GM19043 (cell line): ENCODE results near the gene POFUT2.

ENCODE experiments used
- ATAC-seq: cut with Tn5 transposase; IDR thresholded peaks from one replicate; pipeline ENCODE4 v1.9.1; 2021; ENCODE audit warnings: low read depth; ENCODE audit not compliant: unreplicated experiment

The POFUT2 gene

DNA sequence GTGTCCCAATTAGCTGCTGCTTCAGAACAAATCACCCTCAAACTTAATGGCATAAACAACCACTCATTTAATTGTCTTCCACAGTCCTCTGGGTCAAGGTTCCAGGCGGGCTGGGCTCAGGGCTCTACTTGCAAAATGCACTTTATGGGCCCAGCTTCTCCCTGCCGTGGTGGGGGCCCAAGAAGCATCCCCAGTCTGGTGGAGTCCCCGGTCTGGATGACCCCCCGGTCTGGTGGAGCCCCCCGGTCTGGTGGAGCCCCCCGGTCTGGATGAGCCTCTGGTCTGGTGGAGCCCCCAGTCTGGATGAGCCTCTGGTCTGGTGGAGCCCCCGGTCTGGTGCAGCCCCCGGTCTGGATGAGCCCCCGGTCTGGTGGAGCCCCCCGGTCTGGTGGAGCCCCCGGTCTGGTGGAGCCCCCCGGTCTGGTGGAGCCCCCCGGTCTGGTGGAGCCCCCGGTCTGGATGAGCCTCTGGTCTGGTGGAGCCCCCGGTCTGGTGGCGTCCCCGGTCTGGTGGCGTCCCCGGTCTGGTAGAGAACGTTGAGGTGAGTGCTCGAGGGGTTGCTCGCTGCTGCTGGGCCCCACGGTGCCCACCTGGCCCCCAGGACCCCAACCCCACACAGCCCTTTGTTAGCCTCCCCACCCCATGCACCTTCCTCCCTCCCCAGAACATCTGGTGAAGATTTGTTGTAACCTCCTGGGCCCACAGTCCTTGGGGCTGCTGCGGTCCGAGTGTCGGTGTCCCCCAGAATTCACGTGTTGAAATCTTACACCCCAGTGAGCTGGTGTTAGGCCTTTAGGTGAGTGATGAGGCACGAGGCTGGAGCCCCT is 33.8 kb downstream of the POFUT2 start:
- no peak for ATAC-seq

DNA sequence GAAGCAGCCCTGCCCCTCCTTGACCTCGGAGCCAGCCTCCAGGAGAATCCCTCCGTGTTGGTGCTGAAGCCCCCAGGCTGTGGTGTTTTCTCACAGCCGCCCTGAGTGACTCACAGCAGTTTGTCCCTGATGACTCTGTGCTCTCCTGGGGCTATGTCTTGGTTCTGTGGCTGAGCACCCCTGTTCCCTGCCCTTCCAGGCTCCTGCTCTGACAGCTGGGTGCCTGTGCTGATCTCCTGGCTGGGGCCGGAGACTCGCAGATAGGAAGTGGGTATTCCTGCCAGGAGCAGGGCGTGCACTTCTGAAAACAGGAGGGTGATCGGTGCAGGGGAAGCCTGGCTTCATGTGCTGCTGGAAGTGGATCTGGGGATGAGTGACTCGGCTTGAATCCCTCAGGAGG is 34.5 kb downstream of the POFUT2 start:
- ATAC-seq: no peak

DNA sequence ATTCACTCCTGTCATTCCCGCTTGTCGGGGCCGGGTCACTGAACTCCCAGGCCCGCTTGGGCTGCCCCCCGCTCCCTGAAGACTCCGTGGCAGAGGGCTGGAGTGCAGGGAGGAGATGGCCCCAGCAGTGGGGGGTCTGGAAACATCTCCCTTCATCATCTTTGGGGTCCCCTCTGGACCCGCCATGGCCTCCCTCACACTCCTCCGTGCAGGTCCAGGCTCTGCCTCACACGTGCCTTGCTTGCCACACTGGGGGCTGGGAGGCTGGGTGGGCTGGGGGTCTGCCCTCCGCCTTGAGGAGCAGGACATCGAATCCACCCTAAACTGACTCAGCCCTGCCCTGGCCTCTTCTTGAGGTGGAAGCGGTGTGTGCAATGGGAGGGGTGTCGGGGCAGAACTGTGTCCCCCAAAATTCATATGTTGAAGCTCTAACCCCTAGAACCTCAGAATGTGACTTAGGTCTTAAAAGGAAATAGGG is 35.2 kb downstream of the POFUT2 start:
- no peak for ATAC-seq

DNA sequence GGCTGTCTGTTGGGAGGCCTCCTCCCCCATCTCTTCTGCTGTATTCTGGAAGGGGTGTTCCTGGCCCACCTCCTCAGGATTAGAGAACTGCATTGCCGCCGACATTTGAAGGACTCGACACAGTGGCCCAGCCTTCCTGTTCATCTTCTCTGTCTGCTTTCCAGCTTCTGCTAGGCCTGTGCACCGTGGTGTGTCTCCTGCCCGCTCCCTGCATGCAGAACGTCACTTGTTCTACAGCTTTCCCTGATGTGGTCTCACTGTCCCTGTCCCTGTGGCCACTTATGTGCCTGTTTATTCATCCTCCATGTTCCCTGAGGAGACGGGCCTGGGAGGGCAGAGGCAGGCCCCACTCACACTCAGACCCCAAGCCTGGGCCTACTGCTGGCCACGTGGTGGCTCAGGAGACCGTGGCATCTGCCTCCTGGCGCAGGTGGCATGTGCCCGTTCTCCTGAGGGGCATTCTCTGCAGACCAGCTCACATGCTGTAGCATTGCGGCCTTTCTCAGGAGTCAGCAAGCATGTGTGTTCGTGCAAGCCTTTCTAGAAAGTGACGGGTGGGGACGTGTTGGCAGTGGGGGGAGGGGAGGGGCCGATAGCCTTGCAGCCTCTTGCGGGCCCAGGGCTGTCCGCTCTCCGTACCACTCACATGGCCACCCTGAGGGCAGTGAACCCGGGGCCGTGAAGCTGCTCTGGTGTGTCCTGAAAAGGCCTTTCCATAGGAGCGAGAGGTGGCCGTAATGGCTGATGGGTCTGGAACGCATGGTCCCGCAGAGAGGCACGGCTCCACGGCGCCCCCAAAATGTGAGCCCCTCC is 35.9 kb downstream of the POFUT2 start:
- ATAC-seq: no peak

DNA sequence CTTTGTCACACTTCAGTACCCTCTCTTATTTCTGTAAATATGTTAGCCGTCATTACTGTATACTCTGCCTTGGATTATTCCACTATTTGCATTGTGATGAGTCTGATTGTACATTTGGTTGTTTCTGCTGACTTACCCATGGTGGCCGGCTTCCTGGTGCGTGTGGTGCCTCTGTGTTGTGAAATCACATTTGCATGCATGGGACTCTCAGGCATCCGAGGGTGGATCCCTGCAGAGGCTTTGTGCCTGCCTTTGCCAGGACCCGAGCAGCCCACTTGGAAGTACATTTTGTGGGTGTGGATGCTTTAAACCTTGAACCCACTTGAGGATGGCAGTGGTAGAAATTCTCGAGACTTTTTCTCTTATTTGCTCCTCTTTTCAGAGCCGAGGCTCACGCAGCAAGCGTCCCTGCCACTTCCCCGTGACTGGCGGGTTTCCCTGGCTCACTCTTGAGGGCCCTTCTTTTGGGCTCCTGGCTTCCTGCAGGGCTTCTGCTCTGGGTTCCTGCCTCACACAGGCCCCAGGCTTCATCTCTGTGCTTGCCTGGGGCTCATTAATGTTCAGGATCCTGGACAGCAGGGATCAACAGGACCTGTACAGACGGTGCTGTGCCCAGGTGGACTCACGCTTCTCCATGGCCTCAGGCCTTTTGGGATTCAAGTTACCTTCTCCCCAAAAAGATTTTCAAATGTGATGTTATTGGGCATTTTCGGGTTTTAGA is 36.6 kb downstream of the POFUT2 start:
- no peak for ATAC-seq

DNA sequence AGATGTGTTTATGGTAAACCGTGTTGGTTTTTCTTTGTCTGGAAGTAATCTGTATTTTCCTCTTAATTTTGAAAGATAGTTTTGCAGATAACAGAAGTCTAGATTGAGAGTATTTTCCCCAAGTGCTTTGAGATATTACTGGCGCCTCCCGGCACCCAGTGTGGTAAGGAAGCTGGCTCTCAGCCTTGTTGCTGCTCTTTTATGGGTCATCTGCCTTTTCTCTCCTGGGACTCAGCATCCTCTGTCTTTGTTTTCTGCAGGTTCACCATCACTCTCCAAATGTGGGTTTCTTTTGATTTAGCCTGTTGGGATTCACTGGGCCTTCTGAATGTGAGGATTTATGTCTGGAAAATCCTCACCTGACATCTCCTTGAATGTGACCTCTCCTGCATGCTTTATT is 37.4 kb downstream of the POFUT2 start:
- no peak for ATAC-seq

DNA sequence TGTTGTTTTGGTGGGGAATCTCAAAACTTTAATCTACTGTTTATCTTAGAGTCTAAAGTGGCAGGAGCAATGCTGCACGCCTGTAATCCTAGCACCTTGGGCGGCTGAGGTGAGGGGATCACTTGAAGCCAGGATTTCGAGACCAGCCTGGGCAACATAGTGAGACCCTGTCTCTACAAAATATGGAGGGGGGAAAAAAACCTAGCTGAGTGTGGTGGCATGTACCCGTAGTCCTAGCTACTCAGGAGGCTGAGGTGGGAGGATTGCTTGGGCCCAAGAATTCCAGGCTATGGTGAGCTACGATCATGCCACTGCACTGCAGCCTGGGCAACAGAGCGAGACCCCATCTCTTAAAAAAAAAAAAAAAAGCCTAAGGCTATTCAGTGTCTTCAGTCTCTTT is 38.1 kb downstream of the POFUT2 start:
- ATAC-seq: no peak

DNA sequence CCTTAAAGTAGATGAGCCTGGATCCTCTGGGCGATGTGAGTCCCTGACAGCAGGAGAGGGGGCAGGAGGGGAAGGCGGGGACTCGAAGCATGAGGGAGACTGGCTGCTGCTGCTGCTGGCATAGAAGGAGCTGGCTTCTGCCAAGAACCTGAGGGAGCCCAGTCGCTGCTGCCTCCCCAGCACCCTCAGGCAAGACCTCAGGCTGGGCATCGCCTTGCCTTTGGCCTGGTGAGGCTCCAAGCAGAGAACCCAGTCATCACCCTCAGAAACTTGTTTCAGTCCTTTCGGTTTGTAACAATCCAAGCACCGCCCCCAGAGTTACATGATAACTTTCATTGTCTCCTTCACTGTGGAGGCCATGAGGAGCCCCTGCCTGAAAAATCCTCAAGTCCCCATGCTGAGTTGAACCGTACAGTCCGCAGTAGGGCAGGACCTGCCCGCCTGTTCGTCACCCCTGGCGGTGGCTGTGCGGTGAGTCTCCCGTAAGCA is 38.8 kb downstream of the POFUT2 start:
- no peak for ATAC-seq

DNA sequence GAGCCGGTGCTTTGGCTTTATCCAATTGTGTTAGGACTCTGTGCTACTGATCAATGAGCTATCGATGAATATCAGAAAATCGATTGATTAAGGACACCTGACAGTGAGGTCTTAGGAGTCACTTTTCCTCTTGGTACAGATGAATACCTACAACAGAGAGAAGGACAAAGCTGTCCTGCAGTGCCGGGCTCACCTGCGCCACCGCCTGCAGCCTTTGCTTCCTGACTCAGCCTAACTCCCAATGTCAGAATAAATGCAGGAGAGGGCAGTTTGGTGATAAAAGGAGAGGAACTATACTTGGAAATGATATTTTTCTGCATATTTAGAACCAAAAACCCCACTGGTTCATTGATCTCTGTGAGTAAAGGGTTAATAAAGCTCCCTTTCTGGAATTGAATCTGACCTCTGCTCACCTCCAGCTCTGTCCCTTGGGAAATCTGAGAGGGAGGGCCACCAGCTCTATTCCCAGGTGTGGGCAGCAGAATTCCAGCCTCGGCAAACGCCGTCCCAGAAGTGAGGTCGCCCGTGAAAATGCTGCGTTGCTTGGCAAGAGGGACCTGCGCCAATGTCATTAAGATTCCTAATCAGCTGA is 39.3 kb downstream of the POFUT2 start:
- ATAC-seq: no peak

DNA sequence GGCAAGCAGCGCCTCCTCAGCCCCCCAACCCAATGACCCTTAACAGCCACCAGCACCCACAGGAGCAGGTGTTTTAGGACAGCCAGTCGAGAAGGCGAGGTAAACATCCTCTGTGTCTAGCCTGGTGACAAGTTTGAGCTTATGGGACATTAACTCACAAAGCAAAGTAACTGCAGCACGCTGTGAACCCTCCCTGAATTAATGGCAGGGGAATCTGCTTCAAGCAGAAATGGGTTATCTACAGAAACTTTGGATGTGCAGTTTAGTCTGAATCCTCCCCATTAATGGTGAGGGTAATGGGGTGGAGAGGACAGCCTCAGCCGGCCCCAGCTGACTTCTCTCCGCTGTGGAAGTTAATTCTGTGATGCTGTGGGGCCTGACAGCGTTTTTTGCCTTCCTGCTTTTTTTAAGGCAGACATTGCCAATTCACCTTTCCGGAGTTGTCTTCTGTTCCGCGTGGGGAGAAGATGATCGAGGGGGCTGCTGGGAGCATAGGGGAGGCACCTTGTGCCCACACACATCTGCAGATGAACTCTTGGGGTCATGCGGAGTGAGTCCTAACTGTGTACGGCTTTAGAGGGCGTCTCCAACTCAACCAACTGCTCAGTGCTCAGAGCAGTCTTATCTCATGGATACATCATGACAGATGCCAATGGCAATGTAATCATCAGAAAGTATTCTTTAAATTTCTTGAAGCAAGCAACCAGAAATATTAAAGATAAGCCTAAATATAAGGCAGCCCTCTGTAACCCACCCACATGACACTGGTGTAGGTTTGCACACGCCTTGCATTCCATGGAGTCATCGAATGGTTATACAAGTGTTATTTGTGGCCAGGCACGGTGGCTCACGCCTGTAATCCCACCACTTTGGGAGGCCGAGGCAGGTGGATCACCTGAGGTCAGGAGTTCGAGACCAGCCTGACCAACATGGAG is 41.0 kb downstream of the POFUT2 start:
- ATAC-seq: no peak

DNA sequence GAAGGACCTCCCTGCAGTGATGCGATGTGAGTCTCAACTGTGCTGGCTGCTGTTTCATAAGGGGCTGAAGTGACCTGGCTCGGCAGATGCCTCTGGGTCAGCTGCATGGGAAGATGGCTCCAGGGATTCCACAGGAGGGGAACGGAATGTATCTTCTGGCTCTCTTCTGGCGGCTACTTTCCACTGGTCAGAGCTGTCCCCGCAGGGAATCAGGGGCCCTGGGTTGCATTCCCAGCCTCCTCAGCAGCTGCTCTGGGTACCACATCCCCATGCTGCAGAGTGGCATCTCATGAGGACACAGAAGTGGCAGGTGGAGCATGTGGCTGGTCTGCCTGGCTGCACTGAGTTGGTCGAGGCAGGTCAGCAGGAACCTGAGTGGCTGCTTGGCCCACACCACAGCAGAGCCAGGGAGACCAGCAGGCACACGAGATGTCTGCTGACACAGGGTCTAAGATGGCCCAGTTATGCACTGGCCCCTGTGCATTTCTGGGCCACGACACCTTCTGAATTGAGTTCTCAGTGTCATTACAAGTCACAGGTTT is 42.8 kb downstream of the POFUT2 start:
- ATAC-seq: no peak

DNA sequence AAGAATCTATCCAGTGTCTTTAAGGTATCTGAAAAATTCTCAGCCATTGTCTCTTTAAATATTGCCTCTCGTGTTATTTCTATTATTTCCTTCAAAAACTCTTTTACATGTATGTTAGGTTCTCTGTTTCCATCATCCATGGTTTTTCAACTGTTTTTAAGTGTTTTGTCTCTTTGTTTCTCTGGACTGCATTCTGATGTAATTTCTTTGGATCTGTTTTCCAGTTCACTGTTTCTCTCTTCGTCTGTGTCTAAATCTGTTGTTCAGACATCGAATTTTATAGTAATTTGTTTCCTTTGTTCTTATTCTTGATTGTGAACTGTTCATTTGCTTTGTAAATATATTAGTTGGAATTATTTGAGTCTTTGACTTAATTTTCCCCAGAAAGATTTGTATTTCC is 44.1 kb downstream of the POFUT2 start:
- ATAC-seq: no peak

DNA sequence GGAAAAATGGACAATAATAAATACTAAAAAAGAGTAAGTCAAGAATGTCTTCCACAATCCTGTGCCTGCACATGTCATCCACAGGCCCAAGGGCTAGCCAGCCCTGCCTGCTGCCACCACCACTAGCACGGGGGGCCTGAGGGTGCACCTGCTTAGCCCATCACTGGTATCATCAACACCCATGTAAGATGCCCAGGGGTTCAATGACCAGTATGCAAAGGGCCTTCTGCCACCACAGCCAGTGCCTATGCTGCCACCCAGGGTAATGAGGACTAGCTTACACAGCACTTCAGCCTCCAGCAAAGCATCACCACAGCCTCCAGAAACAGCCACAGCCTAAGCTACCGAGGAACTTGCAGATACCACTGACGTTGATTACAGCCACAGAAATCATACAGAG is 46.3 kb downstream of the POFUT2 start:
- no peak for ATAC-seq

DNA sequence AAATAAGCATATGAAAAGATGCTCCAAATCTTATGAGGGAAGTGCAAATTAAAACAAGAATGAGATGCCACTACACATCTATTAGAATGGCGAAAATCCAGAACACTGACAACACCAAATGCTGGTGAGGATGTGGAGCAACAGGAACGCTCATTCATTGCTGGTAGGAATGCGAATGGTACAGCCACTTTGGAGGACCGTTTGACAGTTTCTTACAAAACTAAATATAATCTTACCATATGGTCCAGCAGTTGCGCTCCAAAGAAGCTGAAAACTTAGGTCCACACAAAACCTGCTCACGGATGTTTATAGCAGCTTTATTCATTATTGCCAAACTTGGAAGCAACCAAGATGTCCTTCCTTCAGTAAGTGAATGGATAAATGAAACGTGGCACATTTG is 50.3 kb downstream of the POFUT2 start:
- no peak for ATAC-seq

DNA sequence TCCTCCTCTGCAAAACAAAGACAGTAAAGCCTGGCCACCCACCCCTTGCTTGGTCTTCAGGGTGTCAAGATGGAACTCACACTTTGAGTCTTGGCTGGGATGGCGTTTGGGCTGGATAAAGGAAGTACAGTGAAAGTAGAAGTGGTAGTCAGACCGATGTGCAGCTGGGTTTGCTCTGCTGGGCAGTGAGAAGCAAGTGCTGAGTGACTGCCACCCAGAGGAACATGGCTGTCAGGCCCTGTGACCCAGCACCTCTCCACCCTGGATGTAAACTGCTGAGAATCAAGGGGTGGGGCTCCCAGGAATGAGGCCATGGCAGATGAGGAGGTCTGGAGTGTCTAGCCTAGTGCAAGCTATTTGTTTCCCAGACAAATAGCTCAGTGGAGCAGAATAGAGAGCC is 51.2 kb downstream of the POFUT2 start:
- ATAC-seq: no peak

DNA sequence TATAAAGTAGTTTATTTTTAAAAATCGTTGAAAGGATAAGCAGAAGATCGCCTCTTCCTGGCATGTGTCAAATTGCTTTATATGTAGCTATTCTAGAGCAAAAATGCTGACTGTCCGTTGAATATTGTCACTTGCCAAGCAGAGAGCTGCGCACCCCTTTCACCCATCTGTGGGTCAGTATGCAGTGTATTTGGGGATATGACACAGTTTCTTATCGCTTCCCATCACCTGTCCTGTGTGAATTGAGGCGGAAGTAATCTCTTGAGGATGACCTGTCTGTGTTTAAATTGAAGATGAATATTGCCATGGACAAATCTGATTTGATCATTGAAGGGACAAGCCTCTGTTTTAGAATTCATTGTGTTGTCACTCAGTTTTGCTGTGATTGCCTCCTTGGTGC is 52.2 kb downstream of the POFUT2 start:
- ATAC-seq: no peak

DNA sequence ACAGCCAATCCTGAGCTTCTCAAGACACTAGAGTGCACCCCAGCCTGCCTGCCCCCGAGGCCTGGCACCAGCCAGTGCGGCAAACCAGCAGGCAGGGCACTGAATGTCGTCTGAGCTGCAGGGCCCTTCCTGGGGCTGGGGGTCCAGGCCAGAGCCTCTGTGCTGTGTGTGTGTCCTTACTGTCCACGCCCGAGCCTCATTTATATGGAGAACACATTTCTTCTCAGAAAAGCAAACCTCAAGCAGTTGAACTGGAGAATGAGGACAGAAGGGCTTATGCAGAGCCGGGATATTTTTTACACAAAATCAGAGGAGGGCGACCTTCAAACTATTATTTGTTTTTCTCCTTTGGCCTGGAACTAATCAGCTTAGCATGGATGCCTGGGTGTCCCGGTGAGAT is 52.7 kb downstream of the POFUT2 start:
- ATAC-seq: no peak

DNA sequence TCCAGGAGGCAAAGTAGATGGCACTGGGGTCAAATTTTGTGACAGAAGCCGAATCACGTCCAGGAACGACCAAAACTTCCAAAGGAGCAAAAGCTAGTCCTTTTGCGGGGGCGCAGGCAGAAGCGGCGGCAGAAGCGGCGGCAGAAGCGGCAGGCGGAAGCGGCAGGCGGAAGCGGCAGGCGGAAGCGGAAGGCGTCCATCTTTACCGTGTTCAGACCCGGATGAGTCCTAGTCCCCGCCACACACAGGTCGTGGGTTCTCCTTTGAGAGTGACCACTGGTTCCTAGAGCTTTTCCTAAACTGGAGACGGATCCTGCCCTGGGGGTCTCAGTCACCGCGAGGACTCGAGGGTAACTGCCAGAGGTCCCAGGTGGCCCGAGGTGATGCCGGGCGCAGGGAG is 53.6 kb downstream of the POFUT2 start:
- no peak for ATAC-seq

DNA sequence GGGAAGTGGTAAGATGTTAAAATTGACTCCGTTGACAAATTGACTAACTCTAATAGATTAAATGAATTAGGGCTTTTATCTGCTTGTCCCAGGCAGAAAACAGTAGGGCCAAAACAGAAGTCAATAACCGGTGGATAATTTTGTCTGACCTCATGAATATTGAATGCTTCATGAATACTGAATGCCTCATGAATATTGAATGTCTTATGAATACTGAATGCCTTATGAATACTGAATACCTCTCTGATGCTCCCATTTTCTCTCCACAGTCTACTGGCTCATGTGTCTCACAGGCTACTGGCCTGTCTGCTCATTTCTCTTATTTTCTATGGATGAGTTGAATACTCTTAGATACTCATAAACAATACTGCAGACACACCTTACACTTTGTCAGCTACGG is 56.0 kb downstream of the POFUT2 start:
- no peak for ATAC-seq
